H9 (cell line): ENCODE results near the gene SLFN5. TPM values are rescaled to one million over a fixed set of nuclear protein-coding genes. Genes with fewer than 3 reads are reported as not detected.

Source experiments
- DNase-seq: peaks from one replicate; pipeline ENCODE4 v3.0.0-alpha.2; 2017
- H2AFZ ChIP-seq: one replicate; pipeline ENCODE4 v1.6.1; 2013; ENCODE audit warnings: mild to moderate bottlenecking, low read length, control low read depth, moderate library complexity
- H2AK5ac ChIP-seq: 2 replicates; pipeline ENCODE4 v1.6.1; 2013; ENCODE audit warnings: low read length, control low read depth, mixed read lengths; ENCODE audit not compliant: insufficient read length
- H2BK120ac ChIP-seq: one replicate; pipeline ENCODE4 v1.6.1; 2013; ENCODE audit warnings: low read depth, mild to moderate bottlenecking, low read length, control low read depth, inconsistent platforms; ENCODE audit not compliant: poor library complexity, severe bottlenecking
- H2BK12ac ChIP-seq: 2 replicates; pipeline ENCODE4 v1.6.1; 2013; ENCODE audit warnings: low read length, control low read depth, mixed read lengths, low read depth; ENCODE audit not compliant: insufficient read length
- H2BK15ac ChIP-seq: 2 replicates; pipeline ENCODE4 v1.6.1; 2013; ENCODE audit warnings: low read depth, low read length, control low read depth
- H2BK20ac ChIP-seq: one replicate; pipeline ENCODE4 v1.6.1; 2013; ENCODE audit warnings: low read depth, mild to moderate bottlenecking, low read length, control low read depth, inconsistent platforms; ENCODE audit not compliant: poor library complexity, severe bottlenecking
- H2BK5ac ChIP-seq: 2 replicates; pipeline ENCODE4 v1.6.1; 2013; ENCODE audit warnings: low read length, control low read depth, mixed read lengths; ENCODE audit not compliant: insufficient read length
- H3K14ac ChIP-seq: 2 replicates; pipeline ENCODE4 v1.6.1; 2013; ENCODE audit warnings: low read length, control low read depth; ENCODE audit not compliant: insufficient read depth
- H3K18ac ChIP-seq: 2 replicates; pipeline ENCODE4 v1.6.1; 2013; ENCODE audit warnings: low read depth, mild to moderate bottlenecking, mixed read lengths, low read length, control low read depth; ENCODE audit not compliant: insufficient read length
- H3K23ac ChIP-seq: 2 replicates; pipeline ENCODE4 v1.6.1; 2013; ENCODE audit warnings: low read length, control low read depth, mixed read lengths, low read depth; ENCODE audit not compliant: insufficient read length
- H3K23me2 ChIP-seq: 2 replicates; pipeline ENCODE4 v1.6.1; 2013; ENCODE audit warnings: low read depth, mild to moderate bottlenecking, mixed read lengths, low read length, control low read depth; ENCODE audit not compliant: insufficient read length, poor library complexity, severe bottlenecking
- H3K27ac ChIP-seq: 2 replicates; pipeline ENCODE4 v1.5.1; 2013; ENCODE audit warnings: low read length, control low read depth, mixed read lengths, low read depth; ENCODE audit not compliant: insufficient read length
- H3K27me3 ChIP-seq: 2 replicates; pipeline ENCODE4 v1.6.1; 2013; ENCODE audit warnings: low read length, control low read depth, inconsistent platforms; ENCODE audit not compliant: insufficient read depth
- H3K4ac ChIP-seq: 2 replicates; pipeline ENCODE4 v1.6.1; 2013; ENCODE audit warnings: low read depth, mild to moderate bottlenecking, control low read depth, inconsistent platforms, low read length, moderate library complexity
- H3K4me1 ChIP-seq: 2 replicates; pipeline ENCODE4 v1.6.1; 2013; ENCODE audit warnings: low read length, control low read depth, inconsistent platforms; ENCODE audit not compliant: insufficient read depth
- H3K4me2 ChIP-seq: 2 replicates; pipeline ENCODE4 v1.6.1; 2013; ENCODE audit warnings: low read length, control low read depth, mixed read lengths; ENCODE audit not compliant: insufficient read length, insufficient read depth
- H3K56ac ChIP-seq: 2 replicates; pipeline ENCODE4 v1.6.1; 2013; ENCODE audit warnings: low read depth, mild to moderate bottlenecking, mixed read lengths, low read length, control low read depth; ENCODE audit not compliant: insufficient read length
- H3K79me1 ChIP-seq: 2 replicates; pipeline ENCODE4 v1.6.1; 2013; ENCODE audit warnings: low read depth, mild to moderate bottlenecking, moderate library complexity, low read length, control low read depth, inconsistent platforms; ENCODE audit not compliant: insufficient read depth, poor library complexity, severe bottlenecking
- H3K79me2 ChIP-seq: 2 replicates; pipeline ENCODE4 v1.6.1; 2013; ENCODE audit warnings: low read length, control low read depth, inconsistent platforms; ENCODE audit not compliant: insufficient read depth
- H3K9ac ChIP-seq: 2 replicates; pipeline ENCODE4 v1.6.1; 2013; ENCODE audit warnings: low read length, control low read depth, mixed read lengths; ENCODE audit not compliant: insufficient read length; ENCODE audit errors: extremely low read depth
- H3K9me3 ChIP-seq: one replicate; pipeline ENCODE4 v1.6.1; 2013; ENCODE audit warnings: low read depth, low read length, inconsistent platforms; ENCODE audit not compliant: control insufficient read depth
- H3T11ph ChIP-seq: one replicate; pipeline ENCODE4 v1.6.1; 2013; ENCODE audit warnings: mild to moderate bottlenecking, low read length, control low read depth, inconsistent platforms
- H4K20me1 ChIP-seq: one replicate; pipeline ENCODE4 v1.6.1; 2013; ENCODE audit not compliant: control insufficient read depth, insufficient read length, insufficient read depth
- H4K5ac ChIP-seq: 2 replicates; pipeline ENCODE4 v1.6.1; 2013; ENCODE audit warnings: low read depth, mild to moderate bottlenecking, mixed read lengths, low read length, control low read depth; ENCODE audit not compliant: insufficient read length
- H4K8ac ChIP-seq: replicated peaks from 2 replicates; pipeline ENCODE4 v1.6.1; 2013; ENCODE audit warnings: low read length, control low read depth, mixed read lengths, low read depth; ENCODE audit not compliant: insufficient read length
- H4K91ac ChIP-seq: 2 replicates; pipeline ENCODE4 v1.6.1; 2013; ENCODE audit warnings: low read depth, mild to moderate bottlenecking, moderate library complexity, mixed read lengths, low read length, control low read depth; ENCODE audit not compliant: insufficient read length
- H3K27ac Mint-ChIP-seq, 3 experiments: 2 replicates in 2 of 3; 3 replicates in 1 of 3; pipeline ENCODE4 v1.8.0; 2020 to 2021; ENCODE audit warnings: mixed read lengths in 3 of 3, mild to moderate bottlenecking in 1 of 3, moderate library complexity in 1 of 3
- H3K27me3 Mint-ChIP-seq: 2 replicates; pipeline ENCODE4 v1.8.0; 2021; ENCODE audit warnings: low read depth, mild to moderate bottlenecking, moderate library complexity, mixed read lengths
- H3K36me3 Mint-ChIP-seq, 3 experiments: 2 replicates in 2 of 3; 3 replicates in 1 of 3; pipeline ENCODE4 v1.8.0; 2020 to 2021; ENCODE audit warnings: low read depth in 3 of 3, mixed read lengths in 3 of 3; ENCODE audit not compliant: insufficient read depth in 1 of 3
- H3K4me1 Mint-ChIP-seq, 2 experiments: 2 replicates each; pipeline ENCODE4 v1.8.0; 2020; ENCODE audit warnings: mixed read lengths in 2 of 2
- H3K4me3 Mint-ChIP-seq, 2 experiments: 2 replicates in 1 of 2; 3 replicates in 1 of 2; pipeline ENCODE4 v1.8.0; 2020 to 2021; ENCODE audit warnings: mild to moderate bottlenecking in 2 of 2, mixed read lengths in 2 of 2, moderate library complexity in 1 of 2
- H3K9me3 Mint-ChIP-seq, 2 experiments: 2 replicates in 1 of 2; 3 replicates in 1 of 2; pipeline ENCODE4 v1.8.0; 2020; ENCODE audit warnings: mild to moderate bottlenecking in 2 of 2, mixed read lengths in 2 of 2, moderate library complexity in 1 of 2
- CTCF ChIP-seq: fragments of 200-600 bp; sonication (generic); conservative IDR thresholded peaks from 3 replicates; pipeline ENCODE4 v1.8.0; 2021; ENCODE audit warnings: antibody characterized with exemption, mild to moderate bottlenecking
- WGBS: extraction: QIAGEN DNeasy Blood & Tissue Kit; methylation state at CpG from one replicate; pipeline ENCODE4 v1.1.7; 2013; ENCODE audit warnings: missing lambda C conversion rate, low lambda C conversion rate, mixed read lengths; ENCODE audit not compliant: insufficient read length; ENCODE audit errors: extremely low coverage; 5-methylcytosine and 5-hydroxymethylcytosine counted together
- total RNA-seq: library from RNA; stranded (reverse); gene quantifications from 2 replicates; pipeline ENCODE4 v1.2.1, GENCODE V29; 2021

Gene SLFN5
- total RNA-seq, 1 experiment from 2014 or later, result 2.9 TPM

DNA sequence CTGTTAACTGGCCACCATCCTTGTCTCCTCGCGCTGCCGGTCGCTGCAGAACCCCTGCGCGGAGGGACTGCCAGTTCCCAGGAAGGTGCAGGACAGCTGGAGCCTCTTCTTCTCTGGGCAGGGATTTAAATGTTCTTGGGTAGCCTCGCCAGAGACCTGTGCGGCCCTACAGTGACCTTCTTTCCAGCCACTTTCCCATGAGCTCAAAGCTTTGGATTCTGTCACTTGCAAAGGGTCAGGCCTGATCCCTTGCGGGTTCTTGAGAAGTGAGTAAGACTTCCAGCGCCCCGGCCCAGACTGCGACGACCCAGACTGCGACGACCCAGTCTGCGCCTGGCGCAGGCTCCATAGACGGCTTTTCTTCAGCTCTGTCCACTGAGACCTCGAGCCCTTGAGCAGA is 1.4 kb upstream of the SLFN5 start:
- Histone ChIP-seq H4K8ac (no peak overlapping the region), H3K4ac (no peak overlapping the region), H2BK120ac (no peak overlapping the region), H3K27ac (no peak overlapping the region), H3K4me1 (peaks cover 3% of the 10 kb centered on the region; the same call in 1 of the 2 replicates), H3K18ac (no peak overlapping the region), H4K5ac (no peak overlapping the region), H4K91ac (no peak overlapping the region), H3K56ac (no peak overlapping the region), H2BK20ac (no peak overlapping the region), H3K79me2 (no peaks in the 10 kb centered on the region), H3K14ac (no peak overlapping the region), H3K23ac (no peak overlapping the region), H3T11ph (no peak overlapping the region), H2BK15ac (no peak overlapping the region), H4K20me1 (no peaks in the 10 kb centered on the region), H2BK12ac (no peak overlapping the region), H2BK5ac (no peak overlapping the region), H3K79me1 (no peaks in the 10 kb centered on the region), H3K23me2 (peaks cover 10% of the 10 kb centered on the region), H2AFZ (no peak overlapping the region), H3K4me2 (peak overlapping the region; percentile 72), H3K9ac (no peak overlapping the region), H3K9me3 (no peaks in the 10 kb centered on the region), H3K27me3 (no peaks in the 10 kb centered on the region), H2AK5ac (no peak overlapping the region)
- peak; percentile 36 for DNase-seq
- WGBS, result no CpG with 5 or more reads among the region's 19 CpGs
- Mint-ChIP-seq H3K4me3 (peak overlapping the region; percentile 91 to 93), H3K4me1 (peaks cover 17 to 21% of the 10 kb centered on the region in 2 experiments), H3K9me3 (no peaks in the 10 kb centered on the region), H3K36me3 (0 out of 7 replicates have a peak, but pooled peaks cover 0 to 2% (median 0%) of the 10 kb centered on the region in 3 experiments), H3K27ac (peak overlapping the region in 1 of 3 experiments; percentile 53; a peak in 1 of 7 replicates), H3K27me3 (peaks cover 12% of the 10 kb centered on the region)
- no peak for TF ChIP-seq CTCF
